ENCODE results near the gene AFF2.

Gene AFF2

GRCh38 chrX:148768296-148768695 lies 267.9 kb downstream of the AFF2 start:
- DNase-seq = no peak

- peak; percentile 42 for DNase-seq
Measured at GRCh38 chrX:148771440-148771839, 271.0 kb downstream of the AFF2 start.

- DNase-seq = no peak
Measured at GRCh38 chrX:148774276-148774675, 273.9 kb downstream of the AFF2 start.

GRCh38 chrX:148784137-148784536 lies 283.7 kb downstream of the AFF2 start:
- no peak for DNase-seq

- no peak for DNase-seq
Measured at GRCh38 chrX:148784856-148785255, 284.4 kb downstream of the AFF2 start.

GRCh38 chrX:148785256-148785655 lies 284.8 kb downstream of the AFF2 start:
- no peak for DNase-seq

GRCh38 chrX:148788449-148788848 lies 288.0 kb downstream of the AFF2 start:
- DNase-seq = no peak

- no peak for DNase-seq
Measured at GRCh38 chrX:148794350-148794749, 293.9 kb downstream of the AFF2 start.

- no peak for DNase-seq
Measured at GRCh38 chrX:148804579-148805355, 304.4 kb downstream of the AFF2 start.

GRCh38 chrX:148806145-148806870 lies 305.9 kb downstream of the AFF2 start:
- no peak for DNase-seq

GRCh38 chrX:148808833-148809232 lies 308.4 kb downstream of the AFF2 start:
- no peak for DNase-seq

- no peak for DNase-seq
Measured at GRCh38 chrX:148811236-148811635, 310.8 kb downstream of the AFF2 start.

- no peak for DNase-seq
Measured at GRCh38 chrX:148813422-148813821, 313.0 kb downstream of the AFF2 start.

GRCh38 chrX:148813967-148814366 lies 313.6 kb downstream of the AFF2 start:
- DNase-seq = no peak

- DNase-seq = no peak
Measured at GRCh38 chrX:148815218-148815961, 315.0 kb downstream of the AFF2 start.

GRCh38 chrX:148823986-148824385 lies 323.6 kb downstream of the AFF2 start:
- DNase-seq = no peak

- DNase-seq = no peak
Measured at GRCh38 chrX:148825696-148826095, 325.3 kb downstream of the AFF2 start.

- DNase-seq = no peak
Measured at GRCh38 chrX:148836741-148837140, 336.3 kb downstream of the AFF2 start.

- no peak for DNase-seq
Measured at GRCh38 chrX:148850631-148851030, 350.2 kb downstream of the AFF2 start.

- no peak for DNase-seq
Measured at GRCh38 chrX:148854306-148854705, 353.9 kb downstream of the AFF2 start.

GRCh38 chrX:148856505-148856904 lies 356.1 kb downstream of the AFF2 start:
- DNase-seq = no peak

- no peak for DNase-seq
Measured at GRCh38 chrX:148865277-148866210, 365.1 kb downstream of the AFF2 start.

- DNase-seq = no peak
Measured at GRCh38 chrX:148867596-148867995, 367.2 kb downstream of the AFF2 start.
